ENCODE data around the gene PKD1L1.

Gene PKD1L1

DNA sequence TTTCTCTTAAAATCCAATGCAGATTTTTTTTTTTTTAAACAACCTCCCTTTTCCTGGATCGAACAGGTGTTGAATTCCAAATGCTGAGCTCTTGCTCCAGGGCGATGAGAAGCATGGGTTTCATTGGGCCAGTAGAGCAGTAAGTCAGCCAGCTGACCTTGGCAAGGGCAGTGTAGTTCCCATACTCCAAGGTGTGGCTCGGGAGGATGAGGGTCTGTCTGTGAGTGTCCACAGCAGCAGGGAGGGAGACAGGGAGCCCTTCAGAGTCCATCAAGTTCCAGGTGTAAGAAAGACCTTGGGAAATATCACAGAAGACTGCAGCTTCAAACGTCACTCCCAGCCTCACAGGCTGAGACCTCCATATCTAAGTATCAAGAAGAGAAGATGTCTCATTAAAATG, 50.4 kb downstream of the PKD1L1 start:
- DNase-seq, result no peak

DNA sequence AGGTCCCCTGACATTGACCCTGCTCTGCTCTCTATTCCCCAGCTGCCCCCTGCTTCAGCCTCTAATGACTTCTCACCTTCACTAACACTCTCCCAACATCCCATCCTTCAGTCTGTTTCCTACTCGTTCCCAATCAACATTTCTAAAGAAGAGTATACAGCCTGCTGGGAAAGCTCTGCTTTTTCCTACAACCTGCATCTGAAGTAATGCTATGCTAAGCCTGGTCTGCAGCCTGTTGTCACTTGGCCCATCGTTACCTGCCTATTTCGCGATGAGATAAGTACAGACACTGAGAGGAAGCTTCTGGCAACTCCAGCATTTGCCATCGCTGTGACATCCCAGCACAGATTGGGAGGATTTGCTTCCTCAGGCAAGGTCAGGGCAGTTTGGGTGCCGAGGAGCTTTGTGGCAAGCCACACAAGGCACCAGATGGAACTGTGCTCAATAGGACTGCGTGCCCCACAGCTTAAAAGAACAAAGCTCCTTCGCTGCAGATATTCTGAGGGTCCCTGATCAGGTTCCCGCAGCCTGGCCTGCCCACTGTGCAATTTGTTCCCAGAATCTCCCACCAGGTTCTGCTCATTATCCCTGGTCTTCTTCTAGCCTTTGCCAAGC, 51.4 kb downstream of the PKD1L1 start:
- no peak for DNase-seq

DNA sequence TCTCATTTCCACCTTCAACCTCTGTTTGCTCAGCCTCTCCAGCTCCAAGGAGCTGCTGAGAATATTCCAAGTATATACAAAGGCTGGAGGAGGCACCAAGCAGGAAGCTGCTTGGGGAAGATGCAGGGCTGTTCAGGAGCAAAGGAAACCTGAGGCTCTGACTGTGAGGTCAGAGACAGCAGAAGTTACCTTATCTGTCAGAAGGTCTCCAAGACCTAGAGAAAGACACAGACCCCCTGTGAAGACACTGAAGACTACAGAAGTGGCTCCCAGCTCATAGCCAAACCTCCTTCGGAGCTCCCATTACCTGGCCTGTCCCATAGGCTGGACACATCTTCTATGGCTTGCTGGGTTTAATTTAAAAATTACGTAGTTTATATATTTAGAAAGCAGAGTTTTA, 53.2 kb downstream of the PKD1L1 start:
- DNase-seq, result no peak

DNA sequence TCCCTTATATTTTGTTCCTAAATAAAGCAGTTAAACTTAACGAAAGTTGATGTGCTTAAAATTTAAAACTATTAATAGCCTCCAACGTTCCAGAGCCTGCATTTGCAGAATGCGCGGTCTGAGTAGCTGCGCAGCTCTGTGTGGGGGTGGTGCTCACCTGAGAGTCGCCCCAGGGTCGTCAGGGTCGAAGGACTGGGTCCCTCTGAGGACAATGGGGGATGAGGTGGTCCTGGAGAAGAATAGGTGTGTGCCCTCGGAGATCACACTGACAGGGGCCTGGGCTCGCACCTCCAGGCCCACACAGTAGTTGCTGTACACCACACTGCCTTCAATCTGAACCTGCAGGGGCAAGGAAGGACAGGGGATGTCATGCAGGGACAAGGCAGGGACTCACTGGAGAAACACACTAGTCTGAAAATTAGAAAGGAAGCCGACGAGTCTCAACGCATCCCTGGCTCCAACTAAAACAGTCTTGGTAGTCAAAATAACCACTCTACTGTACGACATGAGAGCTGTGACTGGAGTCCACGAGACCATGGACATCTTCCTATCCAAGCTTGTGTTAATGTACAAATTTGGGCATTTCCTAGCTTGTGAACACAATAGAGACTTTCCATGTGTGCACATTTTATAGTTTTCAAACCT, 54.4 kb downstream of the PKD1L1 start:
- DNase-seq, result no peak

DNA sequence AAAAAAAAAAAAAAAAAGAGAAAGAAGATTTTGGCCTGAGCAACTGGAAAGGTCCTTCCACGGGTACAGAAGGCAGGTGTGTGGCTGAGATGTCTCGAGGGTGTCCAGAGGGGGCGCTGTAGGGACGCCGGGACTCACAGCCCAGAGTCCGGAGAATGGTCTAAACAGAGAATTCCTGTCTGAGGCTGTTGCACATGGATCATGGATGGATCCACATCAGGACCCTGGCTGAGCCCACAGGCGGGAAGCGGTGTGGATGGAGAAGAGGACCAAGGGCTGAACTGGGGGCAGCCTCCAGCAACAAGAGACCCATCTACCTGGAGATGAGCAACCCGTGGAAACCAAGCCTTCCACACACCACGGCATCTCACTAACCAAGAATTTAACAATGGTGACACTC, 55.0 kb downstream of the PKD1L1 start:
- no peak for DNase-seq

DNA sequence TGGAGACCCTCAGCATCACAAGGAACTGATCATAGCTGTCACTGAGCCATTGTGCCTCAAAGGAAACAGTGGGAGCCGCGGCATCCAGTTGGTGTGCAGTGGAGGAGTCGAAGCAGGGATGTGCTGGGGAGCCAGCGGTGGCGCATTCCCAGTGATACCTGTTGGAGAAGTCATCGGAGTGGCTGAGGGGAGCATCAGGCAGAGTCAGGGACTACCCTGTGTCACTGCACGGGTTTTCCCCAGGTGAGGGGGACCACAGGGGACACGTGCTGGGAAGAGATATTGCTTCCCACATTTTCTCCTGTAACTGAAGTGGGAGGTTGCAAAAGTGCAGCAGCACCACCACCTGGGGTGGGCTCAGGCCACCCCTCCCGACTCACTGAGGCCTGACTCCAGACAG, 57.7 kb downstream of the PKD1L1 start:
- no peak for DNase-seq

DNA sequence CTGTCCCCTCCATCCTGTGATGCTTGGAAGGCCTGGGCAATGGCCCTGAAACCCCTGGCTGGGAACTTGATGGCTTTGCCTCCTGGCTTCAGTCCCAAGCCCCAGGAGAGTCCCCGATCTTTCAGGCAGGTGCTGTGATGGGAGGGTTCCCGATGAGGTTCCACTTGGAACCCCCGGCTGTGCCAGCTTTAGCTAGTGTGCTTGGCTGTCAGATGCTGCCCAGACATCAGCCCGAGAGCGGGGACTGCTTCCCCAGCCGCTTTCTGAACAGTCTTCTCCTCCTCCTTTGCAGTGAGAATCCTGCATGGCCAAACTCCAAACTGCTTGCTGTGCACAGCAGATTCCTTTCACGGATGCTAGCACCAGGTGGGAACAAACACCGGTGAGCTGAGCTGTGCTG, 58.1 kb downstream of the PKD1L1 start:
- DNase-seq, result no peak

DNA sequence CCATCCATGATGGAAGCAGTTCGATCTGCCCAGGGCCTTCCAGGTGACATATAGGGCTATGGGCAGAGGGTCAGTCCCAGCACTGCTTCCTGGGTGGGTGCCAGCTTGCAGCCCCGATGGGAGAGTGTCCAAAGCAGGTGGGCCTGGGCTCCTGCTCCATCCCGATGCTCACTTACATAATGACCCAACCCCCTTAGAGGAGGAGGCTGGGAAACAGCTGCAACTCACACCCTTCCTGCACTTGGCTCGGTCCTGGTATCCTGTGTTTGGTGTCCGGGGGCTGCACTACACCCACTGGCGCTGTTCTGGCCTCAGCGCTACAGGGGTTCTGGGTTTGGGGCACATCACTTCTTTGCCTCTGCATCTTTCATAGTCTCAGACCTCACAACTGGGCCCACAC, 58.5 kb downstream of the PKD1L1 start:
- no peak for DNase-seq

DNA sequence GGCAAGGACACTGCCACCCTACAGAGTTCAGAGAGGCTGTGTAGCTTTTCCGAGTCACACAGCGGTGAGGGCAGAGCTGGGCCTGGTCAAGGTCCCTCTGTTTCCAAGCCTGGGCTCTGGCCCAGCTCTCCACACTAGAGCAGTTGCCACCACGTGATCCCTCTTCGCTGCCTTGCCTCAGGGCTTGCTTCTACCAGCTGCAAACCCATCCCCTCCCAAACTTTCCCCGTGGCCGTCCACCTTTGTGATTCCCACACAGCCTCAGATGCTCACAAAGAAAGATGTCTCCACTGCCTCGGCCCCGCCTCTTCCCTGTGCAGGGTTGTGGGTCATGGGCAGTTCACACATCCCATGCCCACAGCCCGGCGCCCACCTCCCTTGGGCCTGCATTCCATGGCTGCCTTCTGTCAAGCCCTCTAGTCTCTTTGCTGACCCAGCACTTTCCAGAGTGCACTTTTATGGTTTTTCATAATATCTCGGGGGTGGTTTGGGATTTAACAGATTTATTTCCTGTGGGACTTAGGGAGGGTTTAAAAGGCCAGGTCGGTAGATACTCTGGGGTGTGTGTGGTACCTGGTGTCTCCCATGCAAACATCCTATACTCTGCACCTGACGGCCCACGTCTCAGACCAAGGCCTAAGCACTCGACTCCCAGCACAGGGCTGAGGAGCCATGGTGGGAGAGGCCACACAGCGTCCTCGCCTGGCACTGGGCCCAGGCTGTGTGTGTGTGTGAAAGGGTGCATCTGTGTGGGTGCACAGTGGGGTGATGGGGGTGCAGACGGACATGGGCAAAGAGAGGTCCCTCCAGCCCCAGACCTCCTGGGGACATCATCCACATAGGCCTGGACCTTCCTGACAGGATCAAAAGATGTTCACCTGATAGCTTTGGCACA, 59.6 kb downstream of the PKD1L1 start:
- DNase-seq, result no peak

DNA sequence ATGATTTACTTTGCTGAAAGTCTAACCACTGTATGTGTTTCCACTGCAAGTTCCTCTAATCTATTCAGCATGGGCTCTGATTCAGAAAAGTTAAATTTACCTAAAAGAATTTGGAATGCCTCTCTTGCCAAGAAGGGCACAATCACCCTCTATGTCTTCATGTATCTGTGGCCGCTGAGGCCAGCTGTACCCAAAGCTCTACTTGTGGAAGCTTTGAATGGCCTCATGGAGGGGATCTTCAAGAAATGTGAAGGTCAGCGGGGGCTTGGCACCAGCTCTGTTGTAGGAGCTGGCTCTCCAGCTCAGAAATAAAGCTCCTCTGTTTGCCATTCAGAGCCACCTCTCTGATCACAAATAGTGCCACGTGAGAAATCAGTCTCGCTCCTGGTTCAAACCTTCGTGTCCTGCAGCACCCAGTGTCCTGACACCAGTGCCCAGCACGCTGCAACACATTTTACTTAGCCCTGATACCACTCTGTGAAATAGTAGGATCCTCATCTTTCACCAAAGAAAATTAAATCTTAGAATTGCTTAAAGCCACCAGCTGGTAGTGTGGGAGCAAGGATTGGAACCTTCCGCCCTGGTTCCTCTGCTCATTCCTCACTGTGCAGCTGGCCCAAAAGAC, 61.1 kb downstream of the PKD1L1 start:
- DNase-seq, result no peak

DNA sequence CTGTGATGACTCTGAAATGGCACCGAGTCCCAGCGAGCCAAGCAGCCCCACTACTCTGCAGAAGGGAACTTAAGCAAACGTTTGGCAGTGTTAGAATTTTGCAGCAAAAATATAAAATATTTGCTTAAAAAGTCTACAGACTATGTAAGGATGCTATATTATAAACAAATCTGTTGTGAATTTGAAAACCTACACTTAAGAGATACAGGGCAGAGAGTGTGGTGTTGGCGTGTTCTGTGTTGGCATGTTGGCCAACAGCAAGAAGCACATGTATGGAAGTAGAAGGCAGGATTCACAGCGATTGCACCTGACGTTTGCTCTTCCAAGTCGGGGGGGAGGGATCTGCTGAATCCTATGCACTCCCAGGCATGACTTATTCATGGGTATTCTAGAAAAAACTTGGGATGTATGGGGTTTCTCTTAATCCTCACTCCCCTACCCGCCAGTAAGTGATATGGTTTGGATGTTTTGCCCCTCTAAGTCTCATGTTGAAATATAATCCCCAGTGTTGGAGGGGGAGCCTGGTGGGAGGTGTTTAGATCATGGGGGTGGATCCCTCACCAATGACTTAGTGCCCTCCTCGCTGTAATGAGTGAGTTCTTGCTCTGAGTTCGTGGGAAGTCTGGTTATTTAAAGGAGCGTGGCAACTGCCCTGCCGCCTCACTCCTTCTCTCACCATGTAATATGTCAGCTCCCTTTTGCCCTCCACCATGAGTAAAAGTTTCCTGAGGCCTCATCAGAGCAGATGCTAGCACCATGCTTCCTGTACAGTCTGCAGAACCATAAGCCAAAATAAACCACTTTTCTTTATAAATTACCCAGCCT, 62.1 kb downstream of the PKD1L1 start:
- DNase-seq, result no peak

DNA sequence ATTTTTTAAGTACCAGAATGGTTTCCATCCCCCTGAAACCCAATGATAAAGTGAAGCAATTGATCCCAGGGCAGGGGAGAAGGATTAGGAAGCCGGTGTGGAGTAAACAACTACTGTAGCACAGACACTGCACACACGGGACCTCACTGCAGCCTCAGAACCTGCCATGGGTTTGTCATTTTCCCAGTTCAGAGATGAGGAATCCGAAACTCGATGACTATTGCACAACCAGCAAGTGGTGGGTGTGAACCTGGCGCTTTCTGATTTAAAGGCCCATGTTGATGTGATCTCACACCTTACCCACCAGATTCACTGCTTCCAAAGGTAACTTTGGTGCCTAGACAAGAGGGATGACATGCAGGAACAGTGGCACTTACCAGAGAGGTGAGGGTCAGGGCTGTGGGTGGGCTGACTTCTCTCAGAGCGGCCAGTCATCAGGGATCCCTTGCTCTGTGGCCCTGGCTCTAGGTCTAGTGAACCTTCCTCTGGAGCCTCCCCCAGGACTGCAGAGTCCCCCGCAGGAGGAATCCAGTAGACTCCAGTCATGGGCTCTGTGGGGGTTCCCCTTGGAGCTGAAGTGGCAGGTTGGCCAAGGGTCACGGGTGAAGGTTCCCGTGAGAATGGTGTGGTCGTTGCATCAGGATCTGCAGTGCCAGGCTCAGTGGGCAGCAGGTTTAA, 62.8 kb downstream of the PKD1L1 start:
- no peak for DNase-seq

DNA sequence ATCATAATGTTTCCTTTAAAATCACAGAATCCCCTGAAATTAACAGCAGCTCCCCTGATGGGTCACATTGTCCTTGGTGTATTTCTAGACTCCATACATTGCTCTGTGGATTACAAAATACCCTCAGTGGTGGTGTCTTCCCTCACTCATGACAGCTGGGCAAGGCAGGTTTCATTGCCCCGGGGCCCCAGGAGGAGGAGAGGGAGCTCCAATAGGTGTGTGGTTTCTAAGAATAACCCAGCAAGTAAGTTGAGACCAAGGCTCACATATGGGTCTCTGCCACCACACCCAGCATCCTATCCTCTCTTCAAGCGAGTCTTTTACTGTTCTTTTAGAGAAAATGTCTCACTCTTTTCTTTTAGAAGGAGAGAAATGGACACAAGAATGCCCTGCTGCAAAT, 63.6 kb downstream of the PKD1L1 start:
- peak; percentile 85 for DNase-seq

DNA sequence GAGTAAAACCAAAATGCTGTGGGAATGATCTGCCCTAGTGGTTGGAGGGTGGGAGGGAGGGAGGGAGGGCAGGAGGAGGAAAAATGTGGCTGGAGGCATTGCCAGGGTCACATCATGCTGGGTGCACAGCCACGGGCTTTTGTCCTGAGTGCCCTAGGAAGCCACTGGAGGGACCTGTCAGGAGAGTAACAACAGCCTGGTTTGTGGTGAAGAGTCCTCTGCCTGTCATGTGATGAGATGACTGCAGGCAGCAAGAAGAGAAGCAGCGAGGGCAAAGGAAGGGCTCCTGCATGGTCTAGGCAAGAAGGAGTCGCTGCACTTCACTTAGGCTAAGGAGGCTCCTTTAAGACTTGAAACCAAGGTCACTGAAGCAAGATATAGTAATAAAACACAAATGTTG, 65.6 kb downstream of the PKD1L1 start:
- DNase-seq, result no peak

DNA sequence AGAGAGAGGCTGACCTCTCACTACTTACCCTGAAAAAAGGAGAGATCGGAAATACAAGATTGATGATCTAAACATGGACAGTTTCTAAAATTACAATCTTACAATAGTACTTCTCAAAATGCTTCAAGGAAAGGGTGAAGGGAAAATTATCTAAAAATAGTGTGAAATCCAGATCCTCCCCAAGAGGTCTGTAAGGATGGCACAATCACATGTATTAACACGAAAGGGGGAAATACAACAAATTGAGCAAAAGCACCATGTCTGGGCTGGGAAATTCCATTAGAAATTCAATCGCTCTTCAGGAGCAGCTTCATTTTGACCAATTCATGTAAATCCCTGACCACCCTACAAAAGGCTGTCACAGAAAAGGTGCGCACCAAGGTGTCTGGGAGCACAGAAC, 67.0 kb downstream of the PKD1L1 start:
- DNase-seq, result no peak

DNA sequence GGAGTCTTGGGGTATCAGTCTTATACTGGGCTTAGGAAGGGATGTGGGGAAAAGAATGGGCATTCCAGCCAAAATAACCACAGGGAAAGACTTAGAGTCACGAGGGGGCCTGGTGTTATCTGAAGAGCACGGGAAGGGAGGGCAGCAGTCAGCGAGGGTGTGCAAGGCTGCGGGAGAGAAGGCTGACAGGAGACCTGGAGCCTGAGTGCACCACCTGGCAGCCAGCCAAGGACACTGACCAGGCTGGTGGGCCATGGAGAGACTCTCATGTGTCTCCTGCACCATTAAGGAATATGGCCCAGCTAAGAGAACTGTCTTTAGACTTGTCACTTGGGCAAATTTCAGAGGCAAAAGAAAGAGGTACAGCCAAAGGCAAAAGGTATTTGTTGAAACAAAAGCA, 69.6 kb downstream of the PKD1L1 start:
- no peak for DNase-seq

DNA sequence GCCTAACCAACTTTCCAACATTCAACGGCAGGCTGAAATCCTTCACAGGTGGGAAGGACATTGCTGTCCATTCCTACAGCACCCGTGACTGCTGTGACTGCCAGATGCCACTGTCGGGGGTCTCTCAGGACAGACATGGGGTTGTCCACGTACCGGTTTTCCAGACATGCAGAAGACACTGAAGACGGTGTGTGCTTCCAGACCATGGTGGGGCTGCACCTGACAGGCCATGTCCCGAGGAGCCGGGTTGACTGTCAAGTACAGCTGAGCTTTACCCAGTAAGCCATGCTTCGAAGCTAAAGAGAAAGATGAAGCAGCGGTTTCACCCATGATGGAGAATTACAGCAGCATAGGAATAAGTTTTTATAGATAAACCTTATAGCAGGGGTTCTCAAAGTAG, 70.9 kb downstream of the PKD1L1 start:
- DNase-seq, result no peak

DNA sequence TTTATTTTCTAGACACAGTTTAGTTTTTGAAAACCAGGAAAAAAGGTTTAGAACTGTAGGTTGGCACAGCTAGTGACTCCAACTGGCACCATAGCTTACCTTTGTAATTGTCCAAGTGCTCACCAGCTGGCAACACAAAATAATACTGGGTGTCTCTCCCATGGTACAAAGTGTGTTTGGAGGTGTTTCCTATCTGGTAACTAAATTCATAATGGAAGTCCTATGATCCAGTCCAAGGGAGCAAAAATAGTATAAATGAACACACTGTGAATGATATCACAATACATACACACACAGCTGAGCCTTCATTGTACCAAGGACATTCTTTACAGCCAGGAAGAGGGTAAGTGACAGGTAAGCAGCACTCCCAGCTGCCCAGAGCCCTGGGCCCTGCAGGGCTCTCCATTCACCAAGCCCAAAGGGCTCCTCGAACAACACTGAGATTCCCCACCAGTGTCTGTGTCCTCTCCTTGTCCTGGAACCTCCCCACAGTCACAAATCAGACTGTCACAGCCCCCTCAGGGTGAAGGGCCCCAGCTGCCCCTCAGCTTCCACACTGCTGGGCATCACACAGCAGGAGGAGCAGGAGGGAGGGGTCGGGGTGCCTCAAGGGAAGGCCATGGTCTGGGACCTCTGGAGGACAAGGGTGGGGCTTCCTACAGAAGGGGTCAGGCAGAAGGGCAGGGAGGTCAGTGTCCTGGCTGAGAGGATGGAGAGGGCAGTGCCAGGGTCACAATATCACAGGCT, 72.1 kb downstream of the PKD1L1 start:
- DNase-seq, result peak; percentile 9

DNA sequence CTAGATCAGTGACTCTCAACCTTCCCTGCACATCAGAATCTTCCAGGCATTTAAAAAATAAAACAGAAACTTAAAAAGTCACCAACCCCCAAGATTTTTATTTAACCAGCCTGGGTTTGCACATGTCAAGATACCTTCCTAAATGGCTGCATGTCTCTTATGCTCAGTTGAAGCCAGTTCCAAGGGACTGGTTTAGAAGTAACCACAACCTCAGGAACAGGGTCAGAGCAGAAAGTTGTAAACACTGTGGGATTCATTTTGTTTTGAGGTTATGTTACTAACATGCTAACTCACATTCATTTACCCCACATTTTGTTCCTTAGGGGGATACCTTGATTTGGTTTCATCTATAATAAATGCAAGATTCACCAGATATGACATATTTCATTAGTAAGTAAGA, 72.9 kb downstream of the PKD1L1 start:
- DNase-seq, result no peak

DNA sequence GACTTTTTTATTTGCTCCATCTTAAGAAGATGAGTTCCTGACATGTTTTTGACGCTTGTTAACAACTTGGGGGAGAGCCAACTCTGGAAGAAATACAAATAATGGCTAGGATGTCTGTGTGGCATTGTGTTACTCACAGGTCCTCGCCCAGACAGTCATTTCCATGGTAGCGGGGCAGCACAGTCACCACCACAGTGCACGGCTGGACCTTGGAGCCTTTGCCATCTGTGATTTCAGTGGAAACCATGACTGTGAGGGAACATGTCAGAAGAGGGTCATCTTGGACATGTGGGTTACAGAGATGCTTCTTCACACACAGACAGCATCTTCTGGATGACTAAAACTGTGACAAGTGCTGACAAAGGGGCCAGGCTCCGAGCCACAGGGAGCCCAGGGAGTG, 74.5 kb downstream of the PKD1L1 start:
- peak; percentile 26 for DNase-seq

DNA sequence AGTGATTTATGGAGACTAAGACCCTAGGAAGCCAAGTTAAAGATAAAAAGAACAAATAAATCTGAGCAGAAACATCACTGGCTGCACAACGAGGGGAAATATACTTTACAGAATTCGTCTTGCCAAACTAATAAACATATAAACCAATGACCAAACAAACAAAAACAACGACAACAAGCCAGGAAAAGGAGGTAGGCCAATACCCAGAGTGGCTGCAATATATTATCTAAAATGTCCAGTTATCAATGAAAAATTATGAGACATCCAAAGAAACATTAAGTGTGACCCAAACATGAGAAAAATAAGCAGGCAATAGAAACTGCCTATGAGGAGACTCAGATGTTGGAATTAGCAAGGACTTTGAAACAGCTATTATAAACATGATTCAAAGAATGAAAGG, 81.0 kb downstream of the PKD1L1 start:
- no peak for DNase-seq

Measured in NCI-H2171 treated with DMSO at 0.1 percent for 48 hours (cell line).